ENCODE results near the gene S100A5.
"Not testable (repeated sequence)": the region's sequence is repeated elsewhere in the genome, so short reads cannot be mapped to it uniquely, and the experiment has no call there.

The S100A5 gene

DNA sequence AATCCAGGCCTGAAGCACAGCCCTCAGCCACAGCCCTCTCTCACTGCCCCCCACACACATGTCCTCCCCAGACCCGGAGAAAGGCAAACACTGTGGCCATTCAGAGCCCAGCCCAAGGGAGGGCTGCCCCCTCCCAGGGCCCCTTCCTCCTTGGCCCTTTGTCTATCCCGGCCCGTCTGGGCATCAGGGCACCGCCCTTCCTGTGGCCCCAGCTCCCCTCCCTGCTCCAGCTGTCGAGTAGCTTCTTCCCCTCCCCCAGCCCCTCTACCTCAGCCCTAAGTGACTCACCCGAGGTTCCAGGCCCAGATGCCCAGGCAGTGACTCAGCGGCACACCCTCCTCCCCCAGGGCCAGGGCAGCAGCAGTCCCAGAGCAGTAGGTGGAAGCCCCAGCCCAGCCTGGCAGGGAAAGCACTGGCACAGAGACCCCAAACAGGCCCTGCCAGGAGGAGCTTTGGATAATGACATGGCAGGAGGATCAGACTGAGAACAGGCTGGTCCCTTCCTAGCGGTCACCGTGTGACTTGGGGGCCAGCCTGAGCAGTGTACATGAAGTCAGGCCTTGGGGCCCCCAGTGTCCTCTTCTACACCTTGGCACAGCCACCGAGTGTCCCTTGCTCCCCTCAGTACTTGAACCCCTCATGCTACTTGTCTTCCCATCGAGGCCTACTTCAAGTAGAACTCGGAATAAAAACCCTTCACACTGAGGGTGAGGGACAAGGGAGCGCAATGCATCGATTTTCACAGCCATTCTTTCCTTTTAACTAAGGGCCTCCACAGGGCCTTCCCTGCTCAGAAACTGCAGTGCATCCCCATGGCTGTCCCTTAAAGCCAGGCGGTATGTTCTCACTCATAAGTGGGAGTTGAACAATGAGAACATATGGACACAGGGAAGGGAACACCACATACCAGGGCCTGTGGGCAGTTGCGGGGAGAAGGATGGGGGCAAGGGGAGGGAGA lies 26.0 kb upstream of the S100A5 start:
- DNase-seq (ENCODE audit: low spot score): peak; percentile 99

DNA sequence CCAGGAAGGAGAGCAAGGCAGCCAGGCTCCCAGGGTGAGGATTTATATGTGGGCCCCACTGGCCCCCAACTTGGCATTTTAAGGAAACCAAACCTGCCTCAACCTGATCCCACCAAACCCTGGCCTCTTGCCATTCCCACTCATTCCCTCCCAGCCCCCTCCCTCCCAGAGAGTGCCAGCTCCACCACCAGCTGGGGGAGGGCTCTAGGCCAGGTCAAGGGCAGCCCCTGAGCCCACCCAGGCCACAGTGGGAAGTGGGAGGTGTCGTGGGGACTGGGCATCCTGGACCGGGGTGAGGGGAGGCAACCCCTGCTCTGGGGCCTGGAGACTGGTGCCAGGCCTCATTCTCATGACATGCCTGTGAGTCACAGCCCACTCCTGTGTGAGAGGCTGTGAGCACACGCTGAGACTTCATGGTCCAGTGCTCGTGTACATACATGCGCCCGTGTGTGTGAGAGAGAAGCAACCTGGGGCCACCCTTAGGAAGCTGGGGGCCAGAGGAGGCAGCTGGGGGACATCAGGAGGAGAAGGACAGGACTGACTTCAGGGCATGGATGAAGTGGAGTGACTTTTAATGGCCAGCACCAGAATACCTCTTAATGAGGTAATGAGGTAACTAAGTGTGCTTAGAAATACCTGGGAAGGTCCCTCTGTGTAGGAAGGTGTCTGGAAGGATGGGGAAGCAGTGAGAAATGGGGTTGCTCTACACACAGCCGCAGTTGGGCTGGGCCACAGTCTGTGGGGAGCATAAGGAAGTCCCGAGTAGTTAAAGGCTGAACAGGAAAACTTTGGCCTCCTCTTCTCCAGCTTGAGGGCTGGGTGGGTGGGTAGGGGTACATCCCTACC lies 25.0 kb upstream of the S100A5 start, which contains the start of gene S100A2:
Gene S100A2 (minus strand): TSS at position 316 of the 846 bp plus-strand sequence. CDS start 1,967 bp downstream, outside the sequence.
- peak; percentile 84 for DNase-seq (ENCODE audit: low spot score)

GRCh38 chr1:153563991-153564390 lies 23.3 kb upstream of the S100A5 start:
- no peak for DNase-seq (ENCODE audit: low spot score)

DNA sequence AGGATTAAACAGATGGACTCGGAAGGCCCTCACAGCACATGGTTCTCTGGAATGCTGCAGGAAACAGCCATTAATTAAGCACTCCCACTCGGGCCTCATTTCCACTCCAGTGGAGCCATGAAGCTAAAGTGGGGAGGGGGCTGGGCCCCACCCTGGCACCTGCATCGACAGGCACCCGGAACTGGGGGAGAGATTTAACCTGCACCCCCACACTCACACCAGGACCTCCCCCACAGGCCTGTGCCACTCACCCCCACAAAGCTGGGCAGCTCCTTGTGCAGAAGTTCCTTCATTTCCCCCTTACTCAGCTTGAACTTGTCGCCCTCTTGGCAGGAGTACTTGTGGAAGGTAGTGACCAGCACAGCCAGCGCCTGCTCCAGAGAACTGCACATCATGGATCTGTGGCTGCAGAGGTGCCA lies 22.8 kb upstream of the S100A5 start:
- no peak for DNase-seq (ENCODE audit: low spot score)

DNA sequence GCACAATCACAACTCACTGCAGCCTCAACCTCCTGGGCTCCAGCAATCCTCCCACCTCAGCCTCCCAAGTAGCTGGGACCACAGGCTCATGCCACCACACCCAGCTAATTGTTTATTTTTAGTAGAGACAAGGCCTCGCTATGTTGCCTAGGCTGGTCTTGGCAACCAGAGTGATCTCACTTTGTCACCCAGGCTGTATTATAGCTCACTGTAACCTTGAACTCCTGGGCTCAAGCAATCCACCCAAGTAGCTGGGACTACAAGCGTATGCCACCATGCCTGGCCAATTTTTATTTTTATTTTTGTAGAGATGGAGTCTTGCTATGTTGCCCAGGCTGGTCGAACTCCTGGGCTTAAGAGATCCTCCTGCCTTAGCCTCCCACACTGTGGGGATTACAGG lies 21.3 kb upstream of the S100A5 start:
- not testable (repeated sequence) for DNase-seq (ENCODE audit: low spot score)

GRCh38 chr1:153561466-153561985 lies 20.8 kb upstream of the S100A5 start:
- DNase-seq (ENCODE audit: low spot score): no peak

DNA sequence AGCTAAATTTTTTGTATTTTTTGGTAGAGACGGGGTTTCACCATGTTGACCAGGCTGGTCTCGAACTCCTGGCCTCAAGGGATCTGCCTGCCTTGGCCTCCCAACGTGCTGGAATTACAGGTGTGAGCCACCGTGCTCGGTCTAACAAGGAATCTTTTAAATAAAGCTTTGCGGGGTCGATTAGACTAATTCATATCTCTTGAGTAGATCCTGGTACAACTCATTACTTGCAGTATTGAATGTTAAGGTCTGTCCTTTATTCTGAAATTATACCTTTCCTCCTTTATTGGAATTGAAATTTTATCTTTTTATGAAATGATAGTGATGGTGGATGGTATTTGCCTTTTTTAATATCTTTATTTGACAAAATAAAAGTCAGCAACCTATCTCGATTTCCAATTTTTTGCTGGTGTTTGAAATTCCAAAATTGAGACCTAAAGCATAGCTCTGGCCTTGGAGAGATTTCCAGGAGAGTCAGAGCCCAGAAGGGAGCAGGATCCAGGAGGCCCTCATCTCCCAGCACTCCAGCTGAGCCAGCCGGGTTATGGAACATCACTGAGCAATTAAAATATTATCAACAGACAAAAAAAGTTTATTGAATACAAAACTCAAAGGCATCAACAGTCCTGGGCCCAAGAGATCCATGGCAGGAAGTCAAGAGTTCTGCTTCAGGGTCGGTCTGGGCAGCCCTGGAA lies 20.2 kb upstream of the S100A5 start:
- DNase-seq (ENCODE audit: low spot score): no peak

DNA sequence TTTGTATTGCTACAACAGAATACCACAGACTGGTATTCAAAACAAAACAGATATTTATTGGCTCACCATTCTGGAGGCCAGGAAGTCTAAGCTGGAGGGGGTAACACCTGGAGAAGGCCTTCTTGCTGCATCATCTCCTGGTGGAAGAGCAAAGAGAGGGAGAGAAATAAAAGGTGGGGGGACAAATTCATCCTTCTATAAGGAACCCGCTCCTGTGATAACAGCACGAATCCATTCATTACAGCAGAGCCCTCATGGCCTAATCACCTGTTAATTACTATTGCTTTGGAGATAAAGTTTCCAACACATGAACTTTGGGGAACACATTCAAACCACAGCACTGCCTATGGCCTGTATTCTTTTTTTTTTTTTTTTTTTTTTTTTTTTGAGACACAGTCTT lies 19.5 kb upstream of the S100A5 start:
- DNase-seq (ENCODE audit: low spot score): no peak

DNA sequence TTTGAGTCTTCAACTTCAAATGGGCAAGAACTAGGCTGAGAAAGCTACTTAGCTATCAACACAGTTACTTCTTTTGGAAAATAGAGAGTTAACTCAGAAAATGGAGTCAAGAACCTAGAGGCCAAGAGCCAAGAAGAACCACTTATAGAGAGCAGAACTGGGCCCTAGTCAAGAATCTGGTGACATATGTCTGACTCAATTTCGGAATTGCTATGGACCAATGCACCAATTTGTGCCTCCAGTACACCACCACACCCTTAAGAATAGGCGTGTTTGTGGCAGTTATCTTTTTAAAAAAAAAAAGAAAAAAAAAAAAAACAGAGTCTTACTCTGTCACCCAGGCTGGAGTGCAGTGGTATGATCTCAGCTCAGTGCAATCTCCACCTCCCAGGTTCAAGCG lies 17.1 kb upstream of the S100A5 start:
- DNase-seq (ENCODE audit: low spot score): no peak

DNA sequence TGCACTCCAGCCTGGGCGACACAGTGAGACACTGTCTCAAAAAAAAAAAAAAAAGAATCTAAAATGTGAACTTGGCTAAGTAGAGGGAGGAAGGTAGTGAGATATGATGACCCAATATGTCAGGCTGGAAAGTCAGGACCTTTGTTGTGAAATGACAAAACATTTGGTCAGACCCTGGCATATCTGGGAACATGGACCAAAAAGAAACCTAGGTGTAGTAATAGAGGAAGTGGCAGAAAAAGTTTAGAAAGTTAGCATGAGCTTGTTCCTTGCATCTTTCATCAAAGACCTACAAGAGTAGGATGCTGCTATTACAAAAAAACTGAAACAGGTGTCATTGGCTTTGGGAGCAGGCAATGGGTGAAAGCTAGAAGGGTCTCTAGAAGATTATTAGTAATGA lies 15.6 kb upstream of the S100A5 start:
- DNase-seq (ENCODE audit: low spot score): no peak

GRCh38 chr1:153553830-153554541 lies 13.3 kb upstream of the S100A5 start:
- DNase-seq (ENCODE audit: low spot score): no peak

- DNase-seq (ENCODE audit: low spot score): no peak
Observed at GRCh38 chr1:153553096-153553495, 12.4 kb upstream of the S100A5 start.

DNA sequence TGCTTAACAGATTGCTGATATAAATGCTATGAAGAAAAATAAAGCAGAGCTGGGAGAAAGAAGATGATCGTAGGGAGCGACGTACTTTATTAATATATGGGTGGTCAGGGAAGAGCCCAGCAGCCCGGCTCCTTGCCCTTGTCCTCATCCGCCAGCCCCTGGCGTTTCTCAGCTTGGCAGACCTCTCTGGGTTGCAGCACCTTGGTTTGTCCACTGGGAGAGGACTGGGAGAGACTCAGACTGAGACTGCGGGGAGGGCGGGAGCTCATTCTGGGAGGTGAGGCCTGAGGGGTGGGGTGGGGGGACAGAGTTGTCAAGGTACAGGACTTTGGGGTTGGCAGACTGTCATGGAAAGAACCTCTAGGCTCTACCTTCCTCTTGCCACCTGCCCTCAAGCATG lies 11.6 kb upstream of the S100A5 start:
- DNase-seq (ENCODE audit: low spot score): no peak

- DNase-seq (ENCODE audit: low spot score): no peak
Observed at GRCh38 chr1:153550827-153551500, 10.2 kb upstream of the S100A5 start.

- no peak for DNase-seq (ENCODE audit: low spot score)
Observed at GRCh38 chr1:153550398-153550758, 9.6 kb upstream of the S100A5 start.

GRCh38 chr1:153549741-153550397 lies 9.1 kb upstream of the S100A5 start:
- DNase-seq (ENCODE audit: low spot score): no peak

GRCh38 chr1:153548722-153549688 lies 8.3 kb upstream of the S100A5 start, which contains the start of gene S100A3:
TSS of gene S100A3 (minus strand) at chr1:153549258. CDS start at chr1:153548485, 773 bp downstream.
- DNase-seq (ENCODE audit: low spot score): peak; percentile 91

GRCh38 chr1:153547560-153548551 lies 7.1 kb upstream of the S100A5 start:
- no peak for DNase-seq (ENCODE audit: low spot score)

All from COLO829 (cell line).